KMS-11 (cell line): Measurements from ENCODE around the gene ITSN1.

Source experiments
- H2AFZ ChIP-seq: fragments of 200-600 bp; sonication (generic); 2 replicates; pipeline ENCODE4 v1.6.1; 2016; ENCODE audit warnings: antibody characterized with exemption, mixed run types, low read depth
- H3K27ac ChIP-seq: fragments of 200-600 bp; sonication (generic); 2 replicates; pipeline ENCODE4 v1.6.1; 2016; ENCODE audit warnings: mild to moderate bottlenecking, mixed run types
- H3K27me3 ChIP-seq: fragments of 200-600 bp; sonication (generic); 2 replicates; pipeline ENCODE4 v1.6.1; 2017; ENCODE audit warnings: mild to moderate bottlenecking, low read depth, mixed run types, moderate library complexity; ENCODE audit not compliant: insufficient read depth
- H3K36me3 ChIP-seq: fragments of 200-600 bp; sonication (generic); 2 replicates; pipeline ENCODE4 v1.6.1; 2017; ENCODE audit warnings: mild to moderate bottlenecking, mixed run types; ENCODE audit not compliant: insufficient read depth
- H3K4me1 ChIP-seq: fragments of 200-600 bp; sonication (generic); 2 replicates; pipeline ENCODE4 v1.6.1; 2016; ENCODE audit warnings: mild to moderate bottlenecking, low read depth, mixed run types; ENCODE audit not compliant: poor library complexity, severe bottlenecking
- H3K4me2 ChIP-seq: fragments of 200-600 bp; sonication (generic); 2 replicates; pipeline ENCODE4 v1.7.0; 2016; ENCODE audit warnings: mild to moderate bottlenecking, mixed run types
- H3K4me3 ChIP-seq: fragments of 200-600 bp; sonication (generic); IDR thresholded peaks from 2 replicates; pipeline ENCODE4 v1.6.1; 2017; ENCODE audit warnings: low read depth, low read length, mixed read lengths; ENCODE audit not compliant: insufficient read depth
- H3K79me2 ChIP-seq: fragments of 200-600 bp; sonication (generic); 2 replicates; pipeline ENCODE4 v1.6.1; 2016; ENCODE audit warnings: low read depth, mixed run types; ENCODE audit not compliant: insufficient read depth
- H3K9ac ChIP-seq: fragments of 200-600 bp; sonication (generic); 2 replicates; pipeline ENCODE4 v1.6.1; 2016; ENCODE audit warnings: mild to moderate bottlenecking, mixed run types
- H4K20me1 ChIP-seq: fragments of 200-600 bp; sonication (generic); 2 replicates; pipeline ENCODE4 v1.6.1; 2016; ENCODE audit warnings: mild to moderate bottlenecking, mixed run types; ENCODE audit not compliant: insufficient read depth
- CTCF ChIP-seq: fragments of 200-600 bp; sonication (generic); conservative IDR thresholded peaks from 2 replicates; pipeline ENCODE4 v1.6.1; 2017; ENCODE audit warnings: low read depth, mild to moderate bottlenecking, antibody characterized with exemption, low read length, moderate library complexity, mixed read lengths

The ITSN1 gene

DNA sequence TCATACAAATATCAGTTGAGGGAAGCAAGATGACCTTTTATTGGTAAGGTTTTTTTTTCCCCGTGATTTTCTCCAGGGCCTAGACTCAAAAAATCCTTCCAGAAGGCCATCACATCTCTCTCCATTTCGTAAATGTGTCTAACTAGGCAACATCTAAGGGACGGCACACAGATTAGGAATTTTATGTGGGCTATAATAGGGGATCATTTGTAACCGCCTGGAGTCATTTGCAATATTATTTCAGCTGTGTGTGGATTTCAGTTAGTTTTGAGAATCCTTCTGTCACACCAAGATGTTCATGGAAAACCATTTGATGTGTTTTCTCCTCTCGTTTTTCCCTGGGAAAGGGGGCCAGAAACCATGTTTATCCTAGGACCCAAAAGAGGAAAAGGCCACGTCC is 210.2 kb downstream of the ITSN1 start:
- Histone ChIP-seq H2AFZ (no peak overlapping the region), H3K36me3 (no peaks in the 10 kb centered on the region), H3K9ac (no peak overlapping the region), H3K27ac (no peak overlapping the region), H3K4me3 (no peak overlapping the region), H4K20me1 (no peaks in the 10 kb centered on the region), H3K79me2 (no peaks in the 10 kb centered on the region), H3K4me1 (no peaks in the 10 kb centered on the region), H3K4me2 (no peak overlapping the region), H3K27me3 (no peaks in the 10 kb centered on the region)
- TF ChIP-seq CTCF, result no peak

DNA sequence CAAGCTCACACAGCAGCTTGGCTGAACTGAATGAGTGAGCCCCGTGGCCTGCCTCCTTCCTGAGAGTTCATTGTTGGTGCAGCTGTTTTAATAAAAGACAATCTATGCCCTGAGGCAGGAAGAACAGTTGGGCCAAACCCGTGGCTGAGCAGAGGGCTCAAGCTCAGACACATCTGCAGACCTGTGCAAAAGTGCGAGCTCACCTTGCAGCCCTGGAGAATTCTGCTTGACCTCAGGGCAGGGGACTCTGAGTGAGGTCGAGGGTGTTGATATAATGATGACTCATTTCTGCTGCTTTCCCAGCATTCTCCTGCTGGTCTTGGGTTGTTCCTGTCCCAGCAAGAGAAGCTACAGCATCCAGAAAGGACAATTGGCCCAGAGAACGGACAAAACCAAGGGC is 212.3 kb downstream of the ITSN1 start:
- Histone ChIP-seq H2AFZ (no peak overlapping the region), H3K4me1 (no peaks in the 10 kb centered on the region), H3K4me2 (no peak overlapping the region), H3K79me2 (no peaks in the 10 kb centered on the region), H3K27me3 (no peaks in the 10 kb centered on the region), H3K36me3 (no peaks in the 10 kb centered on the region), H3K27ac (no peak overlapping the region), H3K9ac (no peak overlapping the region), H4K20me1 (no peaks in the 10 kb centered on the region), H3K4me3 (no peak overlapping the region)
- no peak for TF ChIP-seq CTCF

DNA sequence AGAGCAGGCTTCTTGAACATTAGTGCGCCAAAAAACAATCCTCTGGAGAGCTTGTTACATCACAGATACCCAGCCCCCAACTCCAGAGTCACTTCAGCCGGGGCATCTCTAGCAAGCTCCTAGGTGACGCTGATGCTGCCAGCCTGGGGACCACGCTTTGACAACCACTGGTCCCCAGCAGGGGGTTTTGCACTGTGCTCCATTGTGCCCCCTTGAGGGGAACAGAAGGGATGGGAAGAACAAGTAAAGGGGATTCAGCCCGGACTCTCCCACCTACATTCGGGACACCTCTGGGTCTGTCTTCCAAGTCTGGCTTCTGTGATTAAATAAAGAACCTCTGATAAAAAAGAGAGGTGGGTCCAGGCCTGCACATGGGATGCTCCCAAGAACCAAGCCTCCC is 212.9 kb downstream of the ITSN1 start:
- H3K4me3 ChIP-seq, result no peak overlapping the region
- no peaks in the 10 kb centered on the region for H3K27me3 ChIP-seq
- no peak overlapping the region for H2AFZ ChIP-seq
- H3K27ac ChIP-seq, result no peak overlapping the region
- no peak overlapping the region for H3K4me2 ChIP-seq
- TF ChIP-seq CTCF, result 0 out of 2 replicates have a peak, but pooled peaks have one; percentile 13
- H3K9ac ChIP-seq, result no peak overlapping the region
- H3K4me1 ChIP-seq, result no peaks in the 10 kb centered on the region
- no peaks in the 10 kb centered on the region for H3K36me3 ChIP-seq
- H3K79me2 ChIP-seq, result no peaks in the 10 kb centered on the region
- H4K20me1 ChIP-seq, result no peaks in the 10 kb centered on the region

DNA sequence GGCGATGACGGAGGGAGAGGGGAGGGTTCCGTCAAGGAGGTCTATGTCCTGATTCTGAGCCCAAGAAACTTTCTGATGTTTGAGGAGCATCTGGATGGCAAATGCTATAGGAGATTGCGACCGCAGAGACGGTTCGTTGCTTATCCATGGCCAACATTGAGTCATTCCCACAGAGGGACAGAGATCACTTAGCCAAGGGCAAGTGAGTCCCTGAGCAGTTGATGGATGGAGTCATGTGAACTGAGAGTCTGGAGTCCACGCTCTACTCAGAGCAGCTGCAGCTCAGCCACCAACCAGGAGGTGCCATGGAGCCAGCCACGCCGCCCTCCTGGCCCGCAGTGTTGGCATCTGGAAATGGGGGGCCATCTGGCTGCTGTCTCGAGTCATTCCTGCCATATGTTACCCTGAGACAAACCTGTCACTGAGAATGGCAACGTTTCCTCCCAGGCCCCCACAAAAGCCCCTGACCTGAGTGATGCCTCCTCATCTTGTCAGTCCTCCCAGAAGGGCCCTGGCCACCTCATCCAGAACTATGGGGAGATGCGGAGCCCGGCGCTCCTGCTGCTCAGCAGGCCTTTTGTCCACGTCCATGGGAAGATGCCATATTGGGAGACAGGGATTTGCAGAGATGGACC is 214.7 kb downstream of the ITSN1 start:
- H3K9ac ChIP-seq, result no peak overlapping the region
- H4K20me1 ChIP-seq, result no peaks in the 10 kb centered on the region
- no peak overlapping the region for H3K4me2 ChIP-seq
- H3K36me3 ChIP-seq, result no peaks in the 10 kb centered on the region
- no peak overlapping the region for H3K27ac ChIP-seq
- no peaks in the 10 kb centered on the region for H3K27me3 ChIP-seq
- no peak overlapping the region for H3K4me3 ChIP-seq
- TF ChIP-seq CTCF, result no peak
- H2AFZ ChIP-seq, result no peak overlapping the region
- no peaks in the 10 kb centered on the region for H3K4me1 ChIP-seq
- H3K79me2 ChIP-seq, result no peaks in the 10 kb centered on the region
